Uterus (tissue), 2 donors: ENCODE results near the gene BLACAT1.

ENCODE experiments used
- CTCF ChIP-seq, 4 experiments: fragments of 200-600 bp in 2 of 4; fragments of 450-650 bp in 2 of 4; sonication (generic) in 2 of 4; IDR thresholded peaks; one replicate each; pipeline ENCODE4 v1.5.1; 2016 to 2019; ENCODE audit warnings: antibody characterized with exemption in 4 of 4, mild to moderate bottlenecking in 2 of 4, moderate library complexity in 1 of 4
- POLR2A ChIP-seq, 2 donors: fragments of 450-650 bp; IDR thresholded peaks; one replicate each; pipeline ENCODE4 v1.6.1; 2016; ENCODE audit warnings: antibody characterized with exemption in 2 of 2, mild to moderate bottlenecking in 1 of 2, moderate library complexity in 1 of 2

GRCh38 chr1:205473966-205474365 is 18.1 kb upstream of the BLACAT1 start:
- TF ChIP-seq CTCF (IDR thresholded peaks at IDR 0.05) (no peak), POLR2A (IDR thresholded peaks at IDR 0.05) (no peak)
